Measurements from ENCODE around the gene ABAT.

DNA sequence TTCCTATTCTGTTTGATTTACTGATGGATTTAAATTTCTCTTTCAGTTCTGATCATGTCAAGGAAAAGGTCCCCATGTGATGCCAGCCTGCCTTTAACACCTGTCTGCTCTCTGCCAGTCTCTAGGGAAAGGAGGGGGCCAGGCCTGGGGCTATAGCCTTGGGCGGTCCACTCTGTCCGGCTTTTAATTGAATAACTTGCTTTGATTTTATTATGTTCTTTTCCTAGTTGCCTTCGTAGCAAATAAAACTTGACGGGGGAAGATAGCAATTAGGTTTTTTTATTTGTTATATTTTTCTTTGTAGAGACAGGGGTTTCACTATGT lies 47.6 kb downstream of the ABAT start:
- no peak for TF ChIP-seq CTCF (IDR thresholded peaks at IDR 0.05)
- TF ChIP-seq POLR2A (IDR thresholded peaks at IDR 0.05): no peak

Data from right lobe of liver (tissue), 4 donors.